ENCODE measurements around the gene CHST11.

The CHST11 gene

DNA sequence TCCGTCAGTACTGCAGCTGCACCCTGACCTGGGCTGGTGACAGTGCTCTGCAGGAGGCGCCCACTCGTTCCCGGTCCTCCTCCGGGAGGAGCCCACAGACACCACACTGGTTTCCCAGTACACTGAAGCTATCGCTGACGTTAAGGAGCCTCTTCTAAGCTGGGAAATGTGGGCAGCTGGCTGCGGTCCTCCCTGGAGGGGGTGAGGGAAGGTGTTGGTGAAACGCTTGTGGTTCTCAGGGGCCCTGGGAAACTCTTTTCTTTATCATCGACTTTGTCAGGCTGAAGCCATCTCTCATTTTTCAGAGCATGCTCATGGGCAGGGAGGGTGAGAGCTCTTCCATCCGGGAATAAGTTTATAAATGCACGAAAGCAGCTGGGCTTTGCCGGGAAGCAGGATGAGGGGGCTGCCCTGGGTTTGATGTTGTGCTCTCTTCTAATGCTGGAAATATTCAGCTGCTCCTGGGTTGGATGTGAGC is 176.0 kb downstream of the CHST11 start:
- H3K4me1 ChIP-seq (ENCODE audit: control insufficient read depth, insufficient read depth, low read length), result 0 out of 2 replicates have a peak, but pooled peaks cover 4% of the 10 kb centered on the region
- no peaks in the 10 kb centered on the region for H3K36me3 ChIP-seq (ENCODE audit: control insufficient read depth in 2 of 2, insufficient read depth in 1 of 2, low read length in 2 of 2)
- no peak overlapping the region for H3K27ac ChIP-seq (ENCODE audit: extremely low read depth, low read depth, low read length)
- ChIA-PET CTCF (no interaction called here), POLR2A (no interaction called here)
- no peak overlapping the region for H3K4me3 ChIP-seq (ENCODE audit: low read depth, low read length)
- H3K9me3 ChIP-seq (ENCODE audit: control insufficient read depth, insufficient read depth, low read depth, low read length), result no peaks in the 10 kb centered on the region
- no peak for TF ChIP-seq ZBTB49 (tag by site-specific recombination; IDR thresholded peaks at IDR 0.05; ENCODE audit: low read depth)
- peak; percentile 85 for TF ChIP-seq EGR2 (tag by site-specific recombination; IDR thresholded peaks at IDR 0.05; ENCODE audit: low read depth)
- TF ChIP-seq, protein P1, sequence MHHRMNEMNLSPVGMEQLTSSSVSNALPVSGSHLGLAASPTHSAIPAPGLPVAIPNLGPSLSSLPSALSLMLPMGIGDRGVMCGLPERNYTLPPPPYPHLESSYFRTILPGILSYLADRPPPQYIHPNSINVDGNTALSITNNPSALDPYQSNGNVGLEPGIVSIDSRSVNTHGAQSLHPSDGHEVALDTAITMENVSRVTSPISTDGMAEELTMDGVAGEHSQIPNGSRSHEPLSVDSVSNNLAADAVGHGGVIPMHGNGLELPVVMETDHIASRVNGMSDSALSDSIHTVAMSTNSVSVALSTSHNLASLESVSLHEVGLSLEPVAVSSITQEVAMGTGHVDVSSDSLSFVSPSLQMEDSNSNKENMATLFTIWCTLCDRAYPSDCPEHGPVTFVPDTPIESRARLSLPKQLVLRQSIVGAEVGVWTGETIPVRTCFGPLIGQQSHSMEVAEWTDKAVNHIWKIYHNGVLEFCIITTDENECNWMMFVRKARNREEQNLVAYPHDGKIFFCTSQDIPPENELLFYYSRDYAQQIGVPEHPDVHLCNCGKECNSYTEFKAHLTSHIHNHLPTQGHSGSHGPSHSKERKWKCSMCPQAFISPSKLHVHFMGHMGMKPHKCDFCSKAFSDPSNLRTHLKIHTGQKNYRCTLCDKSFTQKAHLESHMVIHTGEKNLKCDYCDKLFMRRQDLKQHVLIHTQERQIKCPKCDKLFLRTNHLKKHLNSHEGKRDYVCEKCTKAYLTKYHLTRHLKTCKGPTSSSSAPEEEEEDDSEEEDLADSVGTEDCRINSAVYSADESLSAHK (tag by site-specific recombination; IDR thresholded peaks at IDR 0.05), result 0 out of 2 replicates have a peak, but pooled peaks have one; percentile 31
- peak; percentile 43; the same call in 1 of the 2 replicates for TF ChIP-seq ZIC2 (tag by site-specific recombination; IDR thresholded peaks at IDR 0.05)
- TF ChIP-seq ZNF521 (tag by site-specific recombination; IDR thresholded peaks at IDR 0.05), result no peak
- no peak for TF ChIP-seq ZNF366 (tag by site-specific recombination; conservative IDR thresholded peaks at IDR 0.05)
- no peak for TF ChIP-seq ZSCAN30 (tag by site-specific recombination; IDR thresholded peaks at IDR 0.05)
- TF ChIP-seq OVOL3 (tag by site-specific recombination; IDR thresholded peaks at IDR 0.05), result no peak
- TF ChIP-seq ZFHX2 (tag by site-specific recombination; conservative IDR thresholded peaks at IDR 0.05), result peak; percentile 75
- no peak for TF ChIP-seq ZNF792 (tag by site-specific recombination; IDR thresholded peaks at IDR 0.05)

DNA sequence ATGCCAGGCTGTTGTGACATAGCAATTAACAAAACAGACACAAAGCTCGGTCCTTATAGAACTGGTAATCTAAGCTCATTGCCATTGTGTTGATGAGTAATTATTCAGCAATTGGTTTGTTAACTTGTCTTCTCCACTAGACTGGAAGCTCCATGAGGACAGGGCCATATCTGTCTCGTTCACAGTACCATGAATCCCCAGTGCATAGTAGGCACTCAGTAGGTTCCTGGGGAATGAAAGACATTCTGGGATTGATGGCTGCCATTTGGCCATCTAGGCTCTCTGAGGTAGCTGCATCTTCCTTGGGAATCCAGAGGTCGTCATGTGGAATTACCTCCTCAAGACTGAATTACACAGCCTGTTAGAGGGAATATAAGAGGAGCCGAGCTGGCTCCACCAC is 177.3 kb downstream of the CHST11 start:
- 0 out of 2 replicates have a peak, but pooled peaks cover 4% of the 10 kb centered on the region for H3K4me1 ChIP-seq (ENCODE audit: control insufficient read depth, insufficient read depth, low read length)
- no peak overlapping the region for H3K27ac ChIP-seq (ENCODE audit: extremely low read depth, low read depth, low read length)
- H3K4me3 ChIP-seq (ENCODE audit: low read depth, low read length), result no peak overlapping the region
- no peaks in the 10 kb centered on the region for H3K9me3 ChIP-seq (ENCODE audit: control insufficient read depth, insufficient read depth, low read depth, low read length)
- POLR2A ChIA-PET, result interaction anchor here (1.3 kb wide), 1 partner anchor 30 kb away, joined by 4 read pairs; no protein-coding TSS in a partner anchor
- CTCF ChIA-PET, result no interaction called here
- H3K36me3 ChIP-seq (ENCODE audit: control insufficient read depth in 2 of 2, insufficient read depth in 1 of 2, low read length in 2 of 2), result no peaks in the 10 kb centered on the region
- TF ChIP-seq AEBP2 (tag by site-specific recombination; IDR thresholded peaks at IDR 0.05; ENCODE audit: borderline replicate concordance), result no peak
- no peak for TF ChIP-seq REST (tag by site-specific recombination; IDR thresholded peaks at IDR 0.05)
- TF ChIP-seq, protein P2, sequence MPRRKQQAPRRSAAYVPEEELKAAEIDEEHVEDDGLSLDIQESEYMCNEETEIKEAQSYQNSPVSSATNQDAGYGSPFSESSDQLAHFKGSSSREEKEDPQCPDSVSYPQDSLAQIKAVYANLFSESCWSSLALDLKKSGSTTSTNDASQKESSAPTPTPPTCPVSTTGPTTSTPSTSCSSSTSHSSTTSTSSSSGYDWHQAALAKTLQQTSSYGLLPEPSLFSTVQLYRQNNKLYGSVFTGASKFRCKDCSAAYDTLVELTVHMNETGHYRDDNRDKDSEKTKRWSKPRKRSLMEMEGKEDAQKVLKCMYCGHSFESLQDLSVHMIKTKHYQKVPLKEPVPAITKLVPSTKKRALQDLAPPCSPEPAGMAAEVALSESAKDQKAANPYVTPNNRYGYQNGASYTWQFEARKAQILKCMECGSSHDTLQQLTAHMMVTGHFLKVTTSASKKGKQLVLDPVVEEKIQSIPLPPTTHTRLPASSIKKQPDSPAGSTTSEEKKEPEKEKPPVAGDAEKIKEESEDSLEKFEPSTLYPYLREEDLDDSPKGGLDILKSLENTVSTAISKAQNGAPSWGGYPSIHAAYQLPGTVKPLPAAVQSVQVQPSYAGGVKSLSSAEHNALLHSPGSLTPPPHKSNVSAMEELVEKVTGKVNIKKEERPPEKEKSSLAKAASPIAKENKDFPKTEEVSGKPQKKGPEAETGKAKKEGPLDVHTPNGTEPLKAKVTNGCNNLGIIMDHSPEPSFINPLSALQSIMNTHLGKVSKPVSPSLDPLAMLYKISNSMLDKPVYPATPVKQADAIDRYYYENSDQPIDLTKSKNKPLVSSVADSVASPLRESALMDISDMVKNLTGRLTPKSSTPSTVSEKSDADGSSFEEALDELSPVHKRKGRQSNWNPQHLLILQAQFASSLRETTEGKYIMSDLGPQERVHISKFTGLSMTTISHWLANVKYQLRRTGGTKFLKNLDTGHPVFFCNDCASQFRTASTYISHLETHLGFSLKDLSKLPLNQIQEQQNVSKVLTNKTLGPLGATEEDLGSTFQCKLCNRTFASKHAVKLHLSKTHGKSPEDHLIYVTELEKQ (tag by site-specific recombination; IDR thresholded peaks at IDR 0.05; ENCODE audit: borderline replicate concordance), result no peak
- TF ChIP-seq, protein P3, sequence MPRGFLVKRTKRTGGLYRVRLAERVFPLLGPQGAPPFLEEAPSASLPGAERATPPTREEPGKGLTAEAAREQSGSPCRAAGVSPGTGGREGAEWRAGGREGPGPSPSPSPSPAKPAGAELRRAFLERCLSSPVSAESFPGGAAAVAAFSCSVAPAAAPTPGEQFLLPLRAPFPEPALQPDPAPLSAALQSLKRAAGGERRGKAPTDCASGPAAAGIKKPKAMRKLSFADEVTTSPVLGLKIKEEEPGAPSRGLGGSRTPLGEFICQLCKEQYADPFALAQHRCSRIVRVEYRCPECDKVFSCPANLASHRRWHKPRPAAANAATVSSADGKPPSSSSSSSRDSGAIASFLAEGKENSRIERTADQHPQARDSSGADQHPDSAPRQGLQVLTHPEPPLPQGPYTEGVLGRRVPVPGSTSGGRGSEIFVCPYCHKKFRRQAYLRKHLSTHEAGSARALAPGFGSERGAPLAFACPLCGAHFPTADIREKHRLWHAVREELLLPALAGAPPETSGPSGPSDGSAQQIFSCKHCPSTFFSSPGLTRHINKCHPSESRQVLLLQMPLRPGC (tag by site-specific recombination; IDR thresholded peaks at IDR 0.05), result no peak
- no peak for TF ChIP-seq WT1 (tag by site-specific recombination; IDR thresholded peaks at IDR 0.05)
- no peak for TF ChIP-seq ZNF140 (tag by site-specific recombination; IDR thresholded peaks at IDR 0.05)
- no peak for TF ChIP-seq ZNF830 (tag by site-specific recombination; IDR thresholded peaks at IDR 0.05; ENCODE audit: low read depth)
- no peak for TF ChIP-seq ZNF529 (tag by site-specific recombination; IDR thresholded peaks at IDR 0.05; ENCODE audit: insufficient replicate concordance)
- TF ChIP-seq ZNF76 (tag by site-specific recombination; IDR thresholded peaks at IDR 0.05; ENCODE audit: borderline replicate concordance, low read depth), result no peak

Data from HEK293 (cell line).